CD4-positive, alpha-beta T cell treated with Interleukin-15 for 1 hour (primary cell): ENCODE measurements around the gene HOXA7.

Experiments used
- DNase-seq: peaks from one replicate; pipeline ENCODE4 v3.0.0-alpha.2; 2020

The HOXA7 gene

DNA sequence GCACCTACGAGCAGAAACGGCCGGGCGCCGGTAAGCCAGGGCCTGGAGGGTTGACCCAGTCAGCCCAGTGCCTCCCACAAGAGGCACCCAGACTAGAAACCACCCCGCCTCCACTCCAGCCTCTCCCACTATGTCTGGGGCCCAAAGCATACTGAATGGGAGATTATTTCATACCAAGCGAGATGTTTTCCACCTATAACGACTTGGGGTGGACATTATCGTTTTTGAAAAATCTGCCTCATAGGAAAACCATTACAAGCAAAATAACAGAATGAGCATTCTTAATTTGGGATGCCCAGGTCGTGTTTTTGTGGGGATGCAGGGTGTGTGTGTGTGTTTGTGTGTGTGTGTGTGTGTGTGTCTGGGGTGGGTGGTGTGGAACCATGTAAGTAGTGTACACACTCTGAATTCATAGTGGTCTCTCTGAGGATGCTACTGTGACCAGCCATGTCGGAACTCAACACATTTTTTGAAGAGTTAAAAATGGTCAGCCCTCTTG is 10.5 kb downstream of the HOXA7 start:
- DNase-seq, result no peak

DNA sequence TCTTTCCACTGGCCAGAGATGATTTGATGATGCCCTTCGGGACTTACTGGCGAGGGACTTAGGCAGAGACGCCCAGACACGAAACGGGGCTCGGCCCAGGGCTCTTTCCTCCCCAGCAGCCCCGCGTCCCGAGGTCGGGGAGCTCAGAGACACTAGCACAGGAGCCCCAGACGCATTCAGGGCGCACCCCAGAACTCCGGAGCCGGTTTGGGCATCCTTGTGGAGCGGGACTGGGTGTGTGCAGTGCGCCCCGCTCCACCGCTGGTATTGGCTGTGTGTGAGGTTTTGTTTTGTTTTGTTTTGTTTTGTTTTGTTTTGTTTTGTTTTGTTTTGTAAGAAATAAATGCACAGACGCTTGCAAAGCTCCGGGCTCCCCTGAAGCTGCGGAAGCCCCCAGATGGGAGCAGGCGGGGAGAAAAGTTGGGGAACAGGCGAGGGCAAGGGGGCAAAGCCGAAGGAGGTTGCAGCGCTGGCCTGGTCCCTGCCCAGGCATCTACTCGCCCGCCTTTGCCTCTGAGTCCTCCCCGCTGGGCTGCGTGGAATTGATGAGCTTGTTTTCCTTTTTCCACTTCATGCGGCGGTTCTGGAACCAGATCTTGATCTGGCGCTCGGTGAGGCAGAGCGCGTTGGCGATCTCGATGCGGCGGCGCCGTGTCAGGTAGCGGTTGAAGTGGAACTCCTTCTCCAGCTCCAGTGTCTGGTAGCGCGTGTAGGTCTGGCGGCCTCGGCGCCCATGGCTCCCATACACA is 11.1 kb downstream of the HOXA7 start:
- no peak for DNase-seq

DNA sequence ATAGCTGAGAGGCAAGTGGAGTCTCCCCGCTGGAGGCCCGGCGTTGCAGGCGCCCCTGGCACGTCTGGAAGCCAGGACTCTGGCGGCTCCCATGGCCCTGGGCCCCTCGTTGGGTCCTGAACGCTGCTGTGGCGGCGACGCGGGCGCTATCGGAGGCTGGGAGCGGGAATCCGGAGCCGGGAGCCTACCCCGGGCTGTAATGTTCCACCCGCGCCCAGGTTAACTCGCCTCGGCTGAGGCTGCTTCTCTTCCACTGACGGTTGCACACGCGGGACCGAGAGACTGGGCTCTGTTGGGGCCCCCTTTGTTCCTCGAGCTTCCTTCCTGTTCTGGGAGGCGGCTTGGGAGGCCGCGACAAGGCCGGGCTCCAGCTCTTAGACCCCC is 11.7 kb downstream of the HOXA7 start:
- no peak for DNase-seq

DNA sequence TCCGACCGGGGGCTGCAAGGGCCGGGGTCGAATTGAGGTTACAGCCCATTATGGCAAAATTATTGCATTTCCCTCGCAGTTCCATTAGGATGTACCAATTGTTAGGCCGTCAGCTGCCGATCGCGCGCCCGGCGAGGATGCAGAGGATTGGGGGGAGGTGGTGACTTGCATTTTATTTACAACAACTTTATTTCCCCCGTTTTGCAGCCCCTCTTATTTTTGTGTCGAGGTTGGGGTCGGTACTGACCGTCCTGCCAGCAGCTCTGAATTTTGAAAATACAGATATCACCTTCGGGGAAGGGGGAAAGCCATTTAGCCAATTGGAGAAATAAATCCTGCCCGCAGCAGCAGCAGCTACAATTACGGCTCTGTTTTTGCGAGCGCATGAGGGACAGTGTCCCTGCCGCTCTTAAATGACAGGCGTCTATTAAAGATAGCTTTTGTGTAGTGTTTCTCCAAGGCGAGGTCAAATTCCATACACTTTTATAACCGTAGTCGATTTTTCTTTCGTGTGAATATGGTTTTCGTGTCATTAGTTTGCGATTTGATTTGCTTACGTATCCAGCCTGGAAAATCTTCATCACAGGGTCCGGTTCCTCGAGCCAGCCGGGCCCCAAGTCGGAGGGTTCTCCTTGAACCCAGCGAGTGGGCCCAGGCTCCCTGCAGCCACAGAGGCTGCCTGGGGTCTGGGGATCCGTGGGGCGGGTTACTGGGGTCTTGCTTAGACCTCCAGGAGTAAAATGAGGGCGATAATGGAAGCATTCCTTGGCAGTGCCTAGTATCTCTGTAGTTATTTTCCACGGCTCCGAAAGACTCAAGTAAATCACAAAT is 12.3 kb downstream of the HOXA7 start:
- DNase-seq, result no peak

DNA sequence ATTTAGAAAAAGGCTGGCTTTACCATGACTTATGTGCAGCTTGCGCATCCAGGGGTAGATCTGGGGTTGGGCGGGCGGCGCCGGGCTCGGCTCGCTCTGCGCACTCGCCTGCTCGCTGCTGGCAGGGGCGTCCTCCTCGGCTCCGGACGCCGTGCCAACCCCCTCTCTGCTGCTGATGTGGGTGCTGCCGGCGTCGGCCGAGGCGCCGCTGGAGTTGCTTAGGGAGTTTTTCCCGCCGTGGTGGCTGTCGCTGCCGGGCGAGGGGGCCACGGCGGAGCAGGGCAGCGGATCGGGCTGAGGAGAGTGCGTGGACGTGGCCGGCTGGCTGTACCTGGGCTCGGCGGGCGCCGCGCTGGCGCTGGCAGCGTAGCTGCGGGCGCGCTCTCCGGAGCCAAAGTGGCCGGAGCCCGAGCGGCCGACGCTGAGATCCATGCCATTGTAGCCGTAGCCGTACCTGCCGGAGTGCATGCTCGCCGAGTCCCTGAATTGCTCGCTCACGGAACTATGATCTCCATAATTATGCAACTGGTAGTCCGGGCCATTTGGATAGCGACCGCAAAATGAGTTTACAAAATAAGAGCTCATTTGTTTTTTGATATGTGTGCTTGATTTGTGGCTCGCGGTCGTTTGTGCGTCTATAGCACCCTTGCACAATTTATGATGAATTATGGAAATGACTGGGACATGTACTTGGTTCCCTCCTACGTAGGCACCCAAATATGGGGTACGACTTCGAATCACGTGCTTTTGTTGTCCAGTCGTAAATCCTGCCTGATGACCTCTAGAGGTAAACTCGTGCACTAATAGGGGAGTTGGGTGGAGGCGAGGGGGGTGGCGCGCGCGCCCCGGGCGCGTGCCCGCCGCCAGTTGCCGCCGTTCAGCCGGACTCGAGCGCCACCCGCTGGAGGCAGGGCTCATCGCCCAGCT is 13.2 kb downstream of the HOXA7 start, which contains the start of gene HOXA5:
Gene HOXA5, minus strand, starts transcription at position 659 of the 927 bp plus-strand sequence. Its CDS starts 74 bp downstream, at position 585.
- peak; percentile 63 for DNase-seq

DNA sequence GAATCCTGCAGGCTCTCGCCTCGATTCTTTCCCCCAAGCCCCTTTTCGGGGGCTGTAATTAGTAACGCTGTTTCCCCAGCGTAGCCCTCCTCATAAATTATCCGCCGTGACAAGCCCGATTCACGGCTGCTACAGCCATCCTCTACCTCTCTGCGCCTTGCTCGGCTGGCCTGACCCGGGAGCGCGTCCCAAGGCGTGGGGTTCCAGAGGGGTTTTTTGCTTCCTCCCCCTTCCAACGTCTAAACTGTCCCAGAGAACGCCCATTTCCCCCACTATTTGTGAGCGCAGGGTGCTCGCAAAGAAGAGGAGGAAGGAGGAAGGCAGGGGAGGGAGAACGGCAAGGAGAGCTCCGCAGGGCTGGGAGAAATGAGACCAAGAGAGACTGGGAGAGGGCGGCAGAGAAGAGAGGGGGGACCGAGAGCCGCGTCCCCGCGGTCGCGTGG is 13.9 kb downstream of the HOXA7 start:
- no peak for DNase-seq

DNA sequence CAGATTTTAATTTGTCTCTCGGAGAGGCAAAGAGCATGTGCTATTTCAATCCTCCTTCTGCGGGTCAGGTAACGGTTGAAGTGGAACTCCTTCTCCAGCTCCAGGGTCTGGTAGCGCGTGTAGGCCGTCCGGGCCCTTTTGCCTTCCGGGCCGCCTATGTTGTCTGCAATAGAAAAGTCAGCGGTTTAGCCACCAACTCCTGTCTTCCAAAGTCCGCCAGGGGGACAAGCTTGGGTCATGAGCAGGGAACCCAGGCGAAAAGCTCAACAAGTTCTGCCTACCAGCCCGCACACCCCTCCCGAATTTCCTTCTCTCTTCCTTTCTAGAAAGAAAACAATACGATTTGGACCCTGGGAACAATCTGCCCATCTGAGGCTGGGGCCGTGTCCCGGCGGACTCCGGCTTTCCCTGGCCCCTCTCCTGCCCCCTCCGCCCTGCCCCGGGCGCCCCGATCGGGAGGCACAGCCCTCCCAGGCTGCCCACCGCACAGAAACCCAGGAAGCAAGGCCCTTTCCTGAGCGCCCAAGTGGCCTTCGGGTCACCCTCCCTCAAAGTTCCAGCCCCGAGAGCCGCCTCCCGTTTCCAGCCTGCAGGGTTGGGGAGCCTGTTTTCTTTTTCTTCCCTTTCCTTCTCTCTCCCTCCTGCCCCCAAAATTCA is 14.4 kb downstream of the HOXA7 start:
- DNase-seq, result no peak

DNA sequence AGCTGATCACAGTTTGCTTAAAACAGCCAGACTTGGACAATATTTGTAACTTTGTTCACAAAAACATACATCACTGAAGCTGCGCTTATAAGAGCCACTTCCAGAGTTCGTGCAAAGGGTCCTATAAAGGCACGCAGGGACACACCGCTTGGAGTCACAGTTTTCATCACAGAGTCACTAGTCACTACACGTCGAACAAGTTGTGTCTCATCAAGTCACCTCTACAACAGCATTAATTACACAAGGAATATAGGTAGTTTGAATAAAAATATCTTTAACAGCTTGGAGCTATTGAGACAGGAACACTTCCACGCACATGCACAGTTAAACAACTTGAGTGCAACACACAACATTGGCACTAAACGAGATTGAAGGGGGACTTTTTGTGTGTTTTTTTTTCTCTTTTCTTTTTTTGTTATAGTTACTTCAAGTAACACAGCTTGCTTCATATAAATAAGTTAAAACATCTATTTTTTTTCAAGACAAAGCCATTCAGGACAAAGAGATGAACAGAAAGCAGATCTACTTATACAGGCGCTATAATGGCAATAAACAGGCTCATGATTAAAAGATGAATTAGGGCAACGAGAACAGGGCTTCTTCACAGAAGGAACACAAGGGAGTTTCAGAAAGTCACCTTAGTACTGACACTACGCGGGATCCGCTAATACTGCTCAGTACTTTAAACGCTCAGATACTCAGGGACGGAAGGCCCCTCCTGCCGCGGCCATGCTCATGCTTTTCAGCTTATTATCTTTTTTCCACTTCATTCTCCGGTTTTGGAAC is 15.1 kb downstream of the HOXA7 start:
- no peak for DNase-seq

DNA sequence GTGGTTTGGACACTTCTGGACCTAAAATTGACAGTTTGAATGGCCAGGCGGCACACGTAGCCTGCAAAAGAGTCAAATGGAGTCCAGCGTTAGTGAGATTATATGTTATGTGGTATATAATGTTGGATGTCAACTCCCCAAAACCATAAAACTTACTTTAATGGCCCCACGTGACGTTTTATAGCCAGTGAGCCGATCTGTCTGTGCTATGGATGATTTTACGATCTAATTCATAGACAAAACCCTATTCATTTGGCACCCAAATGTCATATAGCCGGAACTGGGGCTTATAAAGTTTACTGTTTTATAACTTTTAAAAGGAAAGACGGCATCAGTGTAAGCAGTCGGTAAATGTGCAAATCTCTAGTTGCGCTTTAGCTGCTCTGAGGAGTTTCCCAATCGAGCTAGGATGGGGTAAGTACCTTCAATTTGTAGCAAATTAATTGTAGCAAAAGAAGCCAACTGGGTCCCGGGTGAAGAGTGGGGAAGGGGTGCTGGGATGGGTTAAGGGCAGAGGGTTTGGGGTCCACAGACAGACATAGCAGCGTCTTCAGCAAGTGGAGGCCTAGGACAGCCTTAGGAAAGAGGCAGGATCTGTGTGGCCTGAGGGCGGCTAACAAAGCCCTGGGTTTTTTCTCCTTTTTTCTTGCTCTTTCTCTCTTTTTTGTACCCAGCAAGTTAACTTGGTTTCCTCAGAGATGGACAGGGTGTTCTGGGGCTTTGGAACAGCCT is 16.2 kb downstream of the HOXA7 start:
- no peak for DNase-seq

DNA sequence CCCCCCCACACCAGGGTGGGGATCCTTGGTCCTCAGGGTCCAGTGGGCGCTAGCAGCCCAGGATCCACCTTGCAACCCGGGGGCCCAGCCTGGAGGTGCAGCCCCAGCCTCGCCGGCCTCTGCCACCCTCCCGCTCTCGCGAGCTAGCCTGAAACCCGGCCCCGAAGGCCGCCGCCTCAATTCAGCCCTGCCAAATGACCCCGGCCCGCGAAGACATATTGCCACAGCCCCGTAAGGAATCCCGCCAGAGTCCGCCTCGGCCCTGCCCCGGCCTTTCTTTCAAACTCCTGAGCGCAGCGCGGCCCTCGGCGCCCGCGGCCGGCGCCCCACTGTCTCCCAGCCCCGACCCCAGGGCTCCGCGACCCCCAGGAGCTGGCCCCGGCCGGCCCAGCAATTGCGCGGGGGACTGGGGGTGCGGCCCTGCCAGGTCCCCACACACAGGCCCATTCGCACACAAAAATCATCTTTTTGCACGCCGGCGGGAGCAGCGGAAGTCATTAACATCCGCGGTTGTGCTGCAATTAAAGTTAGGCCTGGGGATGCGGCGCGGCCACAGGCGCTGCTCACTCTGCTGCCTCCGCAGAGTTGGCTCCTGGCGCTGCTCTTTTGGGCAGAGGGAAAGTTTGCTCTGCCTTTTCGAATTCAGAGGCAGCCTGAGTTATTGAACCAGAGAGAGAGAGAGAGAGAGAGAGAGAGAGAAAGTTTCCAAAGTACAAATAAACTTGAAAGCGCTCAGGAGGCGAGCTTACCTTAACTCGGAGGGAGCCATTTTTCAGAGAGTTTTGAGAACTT is 16.9 kb downstream of the HOXA7 start:
- no peak for DNase-seq

DNA sequence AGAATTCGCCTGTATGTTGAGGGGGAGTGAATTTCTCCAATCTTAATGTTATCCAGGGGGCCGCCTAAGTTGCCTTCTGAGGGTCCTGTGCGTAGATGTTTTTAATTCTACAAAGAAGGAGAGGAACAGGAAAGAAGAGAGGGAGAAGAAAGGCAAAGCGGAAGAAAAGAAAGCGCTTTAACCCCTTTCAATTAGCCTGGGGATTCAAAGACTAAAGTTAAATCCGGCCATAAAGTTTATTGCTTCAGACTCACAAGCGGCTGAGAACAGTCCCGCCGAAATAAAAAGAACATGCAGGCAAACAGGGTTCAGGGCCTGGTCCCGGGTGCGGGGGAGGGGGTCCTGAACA is 17.5 kb downstream of the HOXA7 start:
- no peak for DNase-seq

DNA sequence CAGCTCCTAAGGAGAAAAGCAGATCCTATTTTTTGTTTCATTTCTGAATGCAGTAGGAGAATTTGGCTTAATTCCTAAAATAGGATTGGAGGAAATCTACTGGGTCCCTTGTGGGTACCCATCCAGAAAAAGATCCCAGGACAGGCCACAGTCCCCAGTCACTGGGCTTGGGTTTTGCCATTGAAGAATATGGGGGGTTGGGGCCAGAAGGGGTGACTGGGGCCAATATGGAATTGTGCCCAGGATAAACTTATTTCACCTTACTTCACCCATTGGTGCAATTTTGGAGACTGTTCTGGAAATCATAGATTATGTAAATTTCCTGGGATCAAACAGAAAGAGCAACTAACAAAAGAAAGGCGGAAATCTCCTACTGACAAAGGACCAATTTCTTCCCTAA is 18.0 kb downstream of the HOXA7 start:
- no peak for DNase-seq

DNA sequence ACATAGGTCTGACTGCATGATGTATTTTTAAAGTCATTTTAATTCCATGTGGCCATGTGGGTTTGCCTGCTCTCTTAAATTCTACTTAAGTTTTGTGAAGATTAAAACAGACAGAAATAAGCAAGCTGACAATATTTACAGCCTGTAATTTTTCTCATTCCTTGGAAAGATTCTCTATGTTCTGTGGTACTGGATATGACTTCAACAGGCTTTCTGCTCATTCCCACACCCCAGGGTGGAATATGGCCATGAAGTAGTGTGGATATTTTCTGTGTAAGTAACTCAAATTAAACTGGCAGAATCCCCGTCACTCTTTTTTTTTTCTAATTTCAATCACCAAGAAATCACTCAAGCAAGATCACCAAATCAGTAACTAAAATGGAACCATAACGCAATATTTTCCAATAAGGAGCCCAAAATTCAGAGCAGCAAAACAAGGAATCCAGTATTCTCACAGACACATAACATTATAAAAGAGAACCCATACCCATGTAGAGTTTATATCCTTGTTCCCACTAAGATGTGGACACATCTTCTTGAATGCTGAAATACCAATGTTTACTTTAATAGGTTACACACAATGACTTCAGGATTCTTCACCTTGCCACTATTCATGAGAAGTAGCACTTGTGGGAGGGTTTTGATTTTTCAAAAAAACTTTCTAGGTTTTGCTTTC is 18.7 kb downstream of the HOXA7 start:
- no peak for DNase-seq

DNA sequence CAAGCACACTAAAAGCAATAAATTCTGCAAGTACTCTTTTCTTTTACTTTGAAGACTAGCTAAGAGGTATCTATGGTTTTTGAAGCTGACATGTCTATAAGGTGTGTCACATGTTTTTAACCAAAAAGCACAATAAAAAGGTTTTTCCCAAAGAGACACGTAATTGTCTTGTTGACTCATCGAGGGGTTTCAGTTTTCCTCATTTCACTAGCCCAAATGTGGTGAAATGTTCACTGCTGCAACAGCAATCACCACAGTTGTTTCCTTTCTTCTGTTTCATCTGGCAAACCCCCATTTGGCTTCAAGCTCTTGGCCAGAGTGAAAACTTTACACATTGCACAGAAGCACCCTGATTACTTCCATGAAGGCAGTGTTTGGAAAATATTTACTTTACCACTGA is 22.1 kb downstream of the HOXA7 start:
- DNase-seq, result no peak

DNA sequence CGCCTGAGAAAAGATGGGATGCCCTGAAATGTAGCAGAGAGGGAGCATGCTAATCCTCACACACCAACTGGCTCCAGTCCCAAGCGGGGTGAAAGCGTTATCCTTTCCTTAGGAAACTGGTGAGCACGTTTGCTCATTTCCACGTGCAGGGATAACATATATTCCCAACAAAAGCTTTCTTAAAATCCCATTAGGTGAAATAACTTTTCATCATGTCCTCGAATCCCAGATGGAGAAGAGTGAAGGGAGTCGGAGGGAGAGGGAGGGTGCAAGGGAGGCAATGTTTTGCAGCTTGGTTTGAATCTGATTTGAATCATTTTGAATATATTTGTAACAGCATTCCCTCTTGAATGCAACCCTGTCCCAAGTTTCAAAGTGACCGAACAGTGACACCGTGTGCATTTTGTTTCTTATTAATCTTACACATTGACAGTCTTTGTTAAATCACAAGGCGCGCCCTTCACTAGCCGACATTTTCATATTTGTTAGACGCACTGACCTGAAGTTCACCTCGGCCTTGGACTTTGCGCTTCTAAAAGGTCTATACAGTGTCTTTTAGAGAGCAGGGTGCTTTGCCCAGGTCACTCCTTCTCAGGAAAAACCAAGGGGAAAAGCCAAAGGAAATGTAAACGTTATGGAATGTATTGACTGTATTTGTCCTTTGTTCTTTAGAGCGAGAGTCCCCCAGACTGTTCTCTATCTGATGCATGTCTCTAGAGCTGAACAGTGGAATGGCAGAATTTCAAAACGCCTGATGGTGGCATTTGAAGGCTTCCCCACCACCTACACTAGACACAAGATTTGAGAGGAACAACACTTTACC is 22.9 kb downstream of the HOXA7 start:
- DNase-seq, result no peak

DNA sequence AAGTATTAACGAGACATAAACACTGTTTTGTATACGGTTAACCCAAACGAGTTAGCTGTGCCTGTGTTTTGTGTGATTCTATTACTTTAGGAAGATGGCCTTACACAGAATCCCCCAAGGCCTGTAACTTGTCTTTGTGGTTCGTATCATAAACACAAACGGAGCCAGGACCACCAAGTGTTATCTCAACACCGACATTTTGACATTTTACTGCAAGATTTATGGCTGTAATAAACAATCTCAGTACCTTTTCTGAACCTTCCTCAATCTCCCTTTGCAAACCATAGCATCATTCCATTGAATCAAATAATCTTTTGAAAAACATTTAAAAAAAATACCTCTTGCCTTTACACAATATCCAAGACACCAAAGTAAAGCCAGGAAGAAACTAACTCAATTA is 23.5 kb downstream of the HOXA7 start:
- DNase-seq, result no peak

DNA sequence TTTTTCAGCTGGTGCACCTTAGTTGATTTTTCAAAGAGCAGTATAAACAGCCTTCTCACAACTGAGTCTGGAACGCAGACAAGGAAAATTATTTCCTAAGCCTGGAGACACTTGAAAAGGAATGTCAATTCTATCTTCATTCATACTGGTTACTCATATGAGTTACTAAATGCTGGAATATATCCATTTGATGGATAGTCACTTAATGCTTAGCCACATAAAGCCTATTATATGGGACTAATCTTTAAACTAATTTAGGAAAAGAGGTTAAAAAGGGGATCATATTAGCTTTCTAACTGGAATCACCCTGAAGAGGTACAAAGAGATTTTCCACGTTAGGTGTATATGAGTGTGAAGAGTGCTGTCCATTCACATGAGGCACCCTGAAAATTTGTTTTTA is 24.3 kb downstream of the HOXA7 start:
- no peak for DNase-seq

DNA sequence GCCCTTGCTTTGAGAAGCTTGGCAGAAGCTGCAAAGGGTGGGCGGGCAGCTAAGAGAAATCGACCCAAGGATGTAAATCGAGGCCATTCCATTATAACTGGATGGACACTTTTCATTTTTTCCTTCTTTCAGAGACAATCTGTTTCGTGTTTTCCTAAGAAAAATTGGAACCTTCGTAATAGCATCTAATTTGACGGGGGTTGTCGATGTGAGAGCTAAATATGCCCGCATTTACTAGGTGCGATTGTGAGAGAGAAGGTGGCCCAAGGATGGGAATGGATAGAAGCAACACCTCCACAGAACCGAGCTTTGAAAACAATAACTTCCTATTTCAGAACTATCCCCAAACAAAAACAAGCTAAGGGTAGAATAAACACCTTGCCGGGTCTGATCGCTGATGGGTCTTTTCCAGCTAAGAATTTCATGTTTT is 25.1 kb downstream of the HOXA7 start:
- DNase-seq, result no peak
